ENCODE data around the gene COQ5.
"Not testable (repeated sequence)": the region's sequence is repeated elsewhere in the genome, so short reads cannot be mapped to it uniquely, and the experiment has no call there.

The COQ5 gene, protein sequence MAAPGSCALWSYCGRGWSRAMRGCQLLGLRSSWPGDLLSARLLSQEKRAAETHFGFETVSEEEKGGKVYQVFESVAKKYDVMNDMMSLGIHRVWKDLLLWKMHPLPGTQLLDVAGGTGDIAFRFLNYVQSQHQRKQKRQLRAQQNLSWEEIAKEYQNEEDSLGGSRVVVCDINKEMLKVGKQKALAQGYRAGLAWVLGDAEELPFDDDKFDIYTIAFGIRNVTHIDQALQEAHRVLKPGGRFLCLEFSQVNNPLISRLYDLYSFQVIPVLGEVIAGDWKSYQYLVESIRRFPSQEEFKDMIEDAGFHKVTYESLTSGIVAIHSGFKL

GRCh38 chr12:120528861-120529525 is at the start of gene COQ5:
COQ5 (minus strand) TSS chr12:120529158; CDS start chr12:120529141, 17 bp downstream.
- DNase-seq = peak; percentile 68

DNA sequence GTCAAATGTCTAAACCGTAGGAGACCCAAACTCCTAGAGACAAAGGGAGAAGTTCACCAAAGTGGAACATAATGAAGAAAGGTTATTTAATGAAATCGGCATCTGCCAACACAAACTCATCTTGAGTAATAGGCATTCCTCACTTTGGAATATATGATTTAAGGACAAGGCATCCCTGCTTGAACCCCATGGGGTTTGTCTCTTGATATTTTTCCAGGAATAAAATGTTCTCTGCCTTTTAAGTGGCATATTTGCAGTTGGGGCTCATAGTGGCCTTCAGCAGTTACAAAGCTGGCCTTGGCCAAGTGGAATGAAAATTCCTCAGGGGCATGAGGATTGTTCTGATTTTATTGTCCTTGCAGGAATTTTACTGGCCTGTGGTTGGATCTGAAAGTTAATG is 45.1 kb upstream of the COQ5 start:
- DNase-seq = no peak

DNA sequence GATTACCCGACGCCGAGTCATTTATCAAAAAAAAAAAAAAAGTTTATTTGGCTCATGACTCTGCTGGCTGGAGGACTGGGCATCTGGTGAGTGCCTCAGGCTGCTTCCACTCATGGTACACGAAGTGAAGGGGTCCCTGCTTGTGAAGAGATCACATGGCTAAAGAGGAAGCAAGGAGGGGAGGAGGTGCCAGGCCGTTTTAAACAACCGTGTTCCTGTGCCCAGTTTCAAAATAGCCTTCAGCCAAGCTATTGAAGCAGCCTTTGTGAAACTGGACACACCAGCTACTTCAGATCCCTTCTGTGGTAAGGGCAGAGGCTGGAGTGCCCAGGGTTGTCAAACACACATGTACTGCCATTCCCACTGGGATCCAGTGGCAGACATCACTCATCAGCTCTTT is 44.6 kb upstream of the COQ5 start:
- no peak for DNase-seq

DNA sequence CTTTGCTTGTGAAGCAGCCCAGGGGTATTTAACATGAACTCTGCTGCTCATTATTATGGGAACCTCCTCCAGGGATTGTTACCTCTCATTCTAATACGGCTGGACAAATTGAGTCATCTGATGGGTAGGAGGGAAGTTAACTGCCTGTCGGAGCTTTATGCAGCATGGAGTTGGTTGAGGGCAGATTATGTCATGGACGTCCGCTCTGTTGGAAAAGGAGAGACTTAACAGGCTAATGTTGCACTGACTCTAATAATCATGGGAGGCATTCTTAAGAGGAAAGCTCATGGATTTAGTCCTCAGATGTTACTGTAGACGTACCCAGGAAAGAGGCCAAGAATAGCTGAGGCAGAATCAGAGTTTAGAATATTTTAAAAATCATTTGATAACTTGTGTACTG is 42.3 kb upstream of the COQ5 start:
- no peak for DNase-seq

- DNase-seq = no peak
These were observed 34.5 kb upstream of the COQ5 start for GRCh38 chr12:120563495-120563894.

- no peak for DNase-seq
These were observed 33.9 kb upstream of the COQ5 start for GRCh38 chr12:120562906-120563305.

- DNase-seq = no peak
These were observed 28.6 kb upstream of the COQ5 start for GRCh38 chr12:120557589-120557988.

DNA sequence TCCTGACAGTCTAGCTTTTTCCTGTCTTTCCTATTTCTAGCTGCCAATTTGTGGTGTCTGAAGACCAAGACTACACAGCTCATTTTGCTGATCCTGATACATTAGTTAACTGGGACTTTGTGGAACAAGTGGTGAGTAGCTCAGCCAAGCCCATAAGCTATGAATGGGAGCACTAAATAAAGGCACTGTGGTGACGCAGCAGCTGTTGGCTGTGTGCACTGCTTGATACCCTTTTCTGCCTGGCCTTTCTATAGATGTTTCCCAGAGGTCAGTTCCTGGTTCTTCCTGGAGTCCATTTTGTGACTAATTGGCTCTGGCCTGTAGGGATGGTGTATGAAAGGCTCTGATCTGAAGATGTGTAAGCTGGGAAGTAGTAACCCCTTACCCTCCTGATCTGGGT is 25.7 kb upstream of the COQ5 start:
- DNase-seq = no peak

GRCh38 chr12:120546050-120546386 is 17.1 kb upstream of the COQ5 start:
- DNase-seq = no peak

DNA sequence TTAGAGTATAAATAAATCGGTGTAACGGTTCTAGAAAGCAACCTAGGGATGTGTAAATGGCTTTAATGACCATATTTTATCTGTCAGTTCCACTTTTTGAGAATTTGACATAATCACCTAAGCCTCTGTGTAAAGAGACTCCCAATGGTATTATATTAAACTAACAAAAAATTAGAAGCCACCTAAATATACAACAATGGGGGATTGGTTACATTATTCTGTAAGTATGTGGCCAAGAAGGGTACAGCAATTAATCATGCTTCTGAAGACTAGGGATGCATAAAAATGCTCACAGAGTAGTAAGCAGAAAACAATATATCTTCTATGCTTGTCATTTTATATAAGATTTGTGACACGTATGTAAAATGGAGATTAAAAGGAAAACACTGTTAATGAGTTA is 15.7 kb upstream of the COQ5 start:
- no peak for DNase-seq

GRCh38 chr12:120542166-120542565 is 13.2 kb upstream of the COQ5 start:
- no peak for DNase-seq

DNA sequence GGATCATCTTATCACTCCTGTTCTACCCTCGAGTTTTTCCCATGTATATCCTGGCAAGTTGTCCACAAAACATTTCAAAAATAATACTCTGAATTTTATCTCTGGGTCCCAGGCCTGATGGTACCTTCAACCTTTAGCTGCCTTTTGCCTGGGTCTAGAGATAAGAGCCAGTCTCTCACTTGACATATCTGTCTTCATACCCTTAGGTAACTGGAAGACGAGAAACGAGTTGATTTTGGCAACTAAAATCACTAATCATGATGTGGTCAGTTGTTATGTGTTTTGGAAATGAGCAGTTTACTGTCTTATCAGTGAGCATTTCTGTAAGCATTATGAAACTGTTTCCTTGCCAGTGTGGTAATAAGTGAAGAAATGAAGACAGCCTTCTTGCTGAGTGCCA is 11.5 kb upstream of the COQ5 start:
- DNase-seq = no peak

GRCh38 chr12:120539303-120539702 is 10.3 kb upstream of the COQ5 start:
- no peak for DNase-seq

DNA sequence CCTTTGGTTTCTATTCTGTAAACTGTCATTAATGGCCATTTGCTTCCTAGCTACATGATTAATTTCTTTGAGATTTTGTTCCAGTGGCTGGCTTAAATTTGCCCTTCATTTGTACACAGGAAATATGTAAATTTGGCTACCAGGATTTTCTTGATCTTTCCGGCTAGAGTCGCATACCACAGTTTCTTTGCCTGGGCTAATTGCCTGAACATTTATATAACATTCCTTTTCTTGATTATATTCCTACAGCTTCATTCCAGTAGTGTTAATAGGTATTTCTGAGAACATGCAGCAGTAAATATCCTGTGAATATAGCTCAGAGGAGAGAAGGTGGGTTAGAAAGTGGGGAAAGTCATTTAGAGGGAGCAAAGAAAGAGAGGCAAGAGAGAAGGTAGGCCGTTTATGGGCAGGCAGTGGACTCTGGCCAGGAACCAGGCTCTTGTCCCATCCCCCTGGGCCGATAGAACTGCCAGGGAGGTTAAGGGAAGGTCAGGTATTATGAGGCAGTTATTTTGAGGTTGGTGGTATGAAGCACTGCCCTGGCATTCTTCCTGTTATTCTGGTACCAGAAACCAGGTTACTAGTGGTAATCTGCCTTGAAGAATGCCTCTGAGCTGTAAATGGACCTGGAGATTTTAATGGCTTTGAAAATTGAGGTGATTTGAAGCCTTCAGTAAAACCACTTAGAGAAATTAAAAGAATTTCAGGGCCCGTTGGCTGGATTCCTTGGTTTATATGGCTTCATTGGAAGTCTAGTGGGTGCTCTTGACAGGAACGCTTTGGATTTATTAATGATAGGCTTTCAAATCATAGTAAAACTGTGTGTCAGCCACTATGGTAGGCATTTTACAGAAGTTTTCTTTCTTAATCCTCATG is 9.6 kb upstream of the COQ5 start:
- DNase-seq = no peak

DNA sequence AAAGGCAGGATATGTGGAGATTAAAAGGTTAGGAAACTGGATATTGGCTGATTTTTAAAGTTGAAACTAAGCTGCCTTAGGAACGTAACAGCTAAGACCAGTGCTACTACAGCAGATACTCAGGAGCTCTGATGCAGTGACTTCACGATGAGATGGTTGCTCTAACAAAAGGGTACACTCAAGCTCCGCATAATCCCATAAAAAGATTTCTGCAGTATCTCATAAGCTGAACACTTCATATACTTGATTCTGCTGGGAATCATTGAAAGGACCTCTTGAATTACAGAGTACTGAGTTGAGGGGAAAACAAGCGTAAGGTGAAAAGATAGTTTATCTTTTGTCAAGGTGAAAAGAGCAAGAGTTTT is 8.9 kb upstream of the COQ5 start:
- DNase-seq = no peak

DNA sequence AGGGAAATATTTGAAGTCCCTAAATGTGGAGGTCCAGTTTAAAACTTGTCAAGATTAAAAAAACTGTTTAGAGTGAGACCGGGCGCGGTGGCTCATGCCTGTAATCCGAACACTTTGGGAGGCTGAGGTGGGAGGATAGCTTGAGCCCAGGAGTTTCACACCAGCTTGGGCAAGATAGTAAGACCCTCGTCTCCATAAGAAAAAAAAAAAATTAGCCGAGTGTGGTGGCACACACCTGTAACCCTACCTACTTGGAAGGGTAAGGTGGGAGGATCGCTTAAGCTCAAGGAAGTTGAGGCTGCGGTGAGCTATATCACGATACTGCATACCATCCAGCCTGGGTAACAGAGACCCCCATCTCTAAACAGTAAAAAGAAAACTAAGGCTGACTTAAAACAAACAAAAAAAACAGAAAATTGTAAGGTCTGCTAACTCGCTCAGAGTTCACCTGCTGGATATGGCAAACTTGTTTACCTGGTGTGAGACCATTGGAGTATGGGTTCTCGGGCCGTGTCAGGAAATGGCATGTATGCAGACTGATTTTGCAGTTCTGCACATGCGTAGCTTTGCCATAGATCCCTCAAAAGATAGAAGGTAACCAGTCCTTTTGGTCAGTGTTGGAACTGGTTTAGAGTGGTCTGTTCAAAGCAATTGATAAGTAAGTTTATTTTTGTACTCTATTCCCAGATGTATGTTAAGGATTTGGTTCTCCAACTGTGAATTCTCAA is 7.3 kb upstream of the COQ5 start:
- DNase-seq = no peak

DNA sequence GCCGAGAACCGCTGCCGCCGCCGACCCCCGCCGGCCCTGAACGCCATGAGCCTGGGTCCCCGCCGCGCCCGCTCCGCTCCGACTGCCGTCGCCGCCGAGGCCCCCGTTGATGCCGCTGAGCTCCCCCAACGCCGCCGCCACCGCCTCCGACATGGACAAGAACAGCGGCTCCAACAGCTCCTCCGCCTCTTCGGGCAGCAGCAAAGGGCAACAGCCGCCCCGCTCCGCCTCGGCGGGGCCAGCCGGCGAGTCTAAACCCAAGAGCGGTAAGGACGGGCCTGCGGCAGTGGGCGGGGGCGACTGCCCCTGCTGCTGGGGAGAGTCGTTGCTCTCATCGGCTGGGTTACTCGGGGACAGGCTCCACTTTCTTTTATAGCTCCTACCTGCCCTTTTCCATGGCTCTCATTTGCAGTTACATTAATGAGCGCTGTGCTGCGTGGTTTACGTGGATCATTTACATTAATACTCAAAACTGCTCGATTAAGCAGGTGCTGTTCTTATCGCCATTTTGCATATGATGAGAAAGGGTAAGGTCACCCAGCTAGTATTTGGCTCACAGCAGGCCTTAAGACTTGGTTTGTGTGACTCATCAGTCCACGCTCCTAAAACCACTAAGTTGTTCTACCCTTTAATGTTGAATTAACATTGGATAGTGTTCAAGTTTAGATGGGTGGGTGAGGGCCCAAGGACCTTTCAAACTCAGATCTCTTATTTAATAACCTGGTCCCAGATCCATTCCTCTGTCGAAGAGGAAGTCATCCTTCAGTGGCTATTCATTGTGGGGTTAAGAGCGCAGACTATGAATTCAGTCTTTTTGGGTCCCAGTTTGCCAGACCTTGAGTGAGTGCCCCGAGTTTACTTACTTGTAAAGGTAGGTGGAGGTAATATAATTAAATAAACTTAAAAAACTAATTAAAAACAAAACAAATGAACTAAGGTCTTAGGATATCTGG is 6.0 kb upstream of the COQ5 start:
- DNase-seq = no peak

DNA sequence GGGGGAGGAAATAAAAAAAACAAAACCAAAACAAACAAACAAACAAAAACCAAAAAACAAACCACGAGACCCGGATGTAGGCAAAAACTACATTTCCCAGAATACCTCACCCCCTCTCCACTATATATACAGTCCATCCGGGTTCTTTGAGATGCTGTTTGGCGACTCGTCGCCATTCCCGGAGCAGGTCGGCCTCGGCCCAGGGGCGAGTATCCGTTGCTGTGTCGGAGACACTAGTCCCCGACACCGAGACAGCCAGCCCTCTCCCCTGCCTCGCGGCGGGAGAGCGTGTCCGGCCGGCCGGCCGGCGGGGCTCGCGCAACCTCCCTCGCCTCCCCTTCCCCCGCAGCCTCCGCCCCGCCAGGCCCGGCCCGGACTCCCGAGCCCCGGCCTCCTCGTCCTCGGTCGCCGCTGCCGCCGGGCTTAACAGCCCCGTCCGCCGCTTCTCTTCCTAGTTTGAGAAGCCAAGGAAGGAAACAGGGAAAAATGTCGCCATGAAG is 5.3 kb upstream of the COQ5 start, which contains the start of gene RNF10:
RNF10 (plus strand) TSS at position 154 of the 500 bp plus-strand sequence. CDS start 456 bp downstream, outside the sequence.
- DNase-seq = peak; percentile 76

DNA sequence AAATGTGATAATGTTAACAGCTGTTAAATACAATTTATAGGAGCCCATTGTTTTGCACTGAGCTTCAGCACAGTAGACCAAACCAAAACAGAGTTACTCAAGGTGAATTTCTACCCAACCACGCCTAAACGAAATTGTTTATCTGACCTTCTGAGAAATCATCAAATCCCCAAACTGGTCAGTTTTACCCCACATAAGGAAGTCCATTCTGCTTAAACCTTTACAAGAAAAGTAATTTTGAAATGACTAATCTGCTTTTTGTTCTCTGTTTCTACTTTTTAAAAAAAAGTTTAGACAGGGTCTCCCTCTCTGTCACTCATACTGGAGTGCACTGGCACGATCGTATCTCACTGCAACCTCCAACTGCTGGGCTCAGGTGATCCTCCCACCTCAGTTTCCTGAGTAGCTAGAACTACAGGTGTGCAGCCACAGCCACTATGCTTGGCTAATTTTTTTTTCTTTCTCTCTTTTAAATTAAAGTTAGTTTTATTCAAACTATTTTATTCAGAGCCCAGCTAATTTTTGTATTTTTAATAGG is 3.8 kb upstream of the COQ5 start:
- DNase-seq = no peak

- not testable (repeated sequence) for DNase-seq
These were observed 1.4 kb upstream of the COQ5 start for GRCh38 chr12:120530418-120530761.

GRCh38 chr12:120529641-120530417 is 871 bp upstream of the COQ5 start:
- DNase-seq = peak; percentile 60
